ENCODE data around the gene MST1. TPM values are rescaled to one million over a fixed set of nuclear protein-coding genes. Genes with fewer than 3 reads are reported as not detected.

MST1 gene
- total RNA-seq, 1 donor from 2014 or later, result 2.7 TPM

DNA sequence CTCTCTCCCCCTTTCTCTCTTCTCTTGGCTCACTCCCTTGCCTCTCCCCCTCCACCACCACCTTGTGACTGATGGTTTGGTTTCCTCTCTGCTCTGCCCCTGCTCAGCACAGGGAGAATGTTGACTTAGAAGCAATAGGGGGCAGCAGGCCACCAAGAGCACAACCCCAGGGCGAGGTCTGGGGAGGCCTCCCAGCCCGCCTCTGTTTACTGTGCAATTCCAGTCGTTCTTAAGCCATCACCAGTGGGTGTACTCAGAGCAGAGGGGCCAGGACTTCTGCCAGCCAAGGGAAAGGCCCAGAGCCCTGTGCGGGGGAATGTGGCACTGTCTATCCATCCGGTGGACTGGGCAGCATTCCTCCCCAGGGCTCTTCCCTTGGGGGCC is 20.9 kb downstream of the MST1 start:
- no peak overlapping the region for H2AFZ ChIP-seq (replicated peaks)
- H4K20me1 ChIP-seq (ENCODE audit: low read depth), result peaks cover 11% of the 10 kb centered on the region
- H3K27ac ChIP-seq, result no peak overlapping the region
- H3K9ac ChIP-seq, result no peak overlapping the region
- no peaks in the 10 kb centered on the region for H3K27me3 ChIP-seq
- no peak for DNase-seq (ENCODE audit: low spot score)
- no peaks in the 10 kb centered on the region for H3K36me3 Mint-ChIP-seq
- no peak overlapping the region for H3K4me3 ChIP-seq
- H3K36me3 ChIP-seq, result no peaks in the 10 kb centered on the region
- H3K27ac Mint-ChIP-seq, result peak overlapping the region; percentile 1
- H3K27me3 Mint-ChIP-seq (ENCODE audit: insufficient read depth, low read depth), result peaks cover 6% of the 10 kb centered on the region
- peaks cover 31% of the 10 kb centered on the region for H3K4me1 Mint-ChIP-seq
- peaks cover 8% of the 10 kb centered on the region for H3K4me1 ChIP-seq
- no peaks in the 10 kb centered on the region for H3K9me3 ChIP-seq (ENCODE audit: low read depth)
- TF ChIP-seq, protein P1, sequence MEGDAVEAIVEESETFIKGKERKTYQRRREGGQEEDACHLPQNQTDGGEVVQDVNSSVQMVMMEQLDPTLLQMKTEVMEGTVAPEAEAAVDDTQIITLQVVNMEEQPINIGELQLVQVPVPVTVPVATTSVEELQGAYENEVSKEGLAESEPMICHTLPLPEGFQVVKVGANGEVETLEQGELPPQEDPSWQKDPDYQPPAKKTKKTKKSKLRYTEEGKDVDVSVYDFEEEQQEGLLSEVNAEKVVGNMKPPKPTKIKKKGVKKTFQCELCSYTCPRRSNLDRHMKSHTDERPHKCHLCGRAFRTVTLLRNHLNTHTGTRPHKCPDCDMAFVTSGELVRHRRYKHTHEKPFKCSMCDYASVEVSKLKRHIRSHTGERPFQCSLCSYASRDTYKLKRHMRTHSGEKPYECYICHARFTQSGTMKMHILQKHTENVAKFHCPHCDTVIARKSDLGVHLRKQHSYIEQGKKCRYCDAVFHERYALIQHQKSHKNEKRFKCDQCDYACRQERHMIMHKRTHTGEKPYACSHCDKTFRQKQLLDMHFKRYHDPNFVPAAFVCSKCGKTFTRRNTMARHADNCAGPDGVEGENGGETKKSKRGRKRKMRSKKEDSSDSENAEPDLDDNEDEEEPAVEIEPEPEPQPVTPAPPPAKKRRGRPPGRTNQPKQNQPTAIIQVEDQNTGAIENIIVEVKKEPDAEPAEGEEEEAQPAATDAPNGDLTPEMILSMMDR (IDR thresholded peaks at IDR 0.05), result no peak
- TF ChIP-seq EZH2phosphoT487 (IDR thresholded peaks at IDR 0.05) (no peak), EZH2 (IDR thresholded peaks at IDR 0.05) (no peak)
- no peaks in the 10 kb centered on the region for H3K9me3 Mint-ChIP-seq
- peaks cover 14% of the 10 kb centered on the region for H3F3A ChIP-seq (ENCODE audit: low read depth)
- H3K79me2 ChIP-seq (ENCODE audit: low read depth), result peaks cover 14% of the 10 kb centered on the region
- no peak overlapping the region for H3K4me2 ChIP-seq
- H3K4me3 Mint-ChIP-seq, result no peak overlapping the region

DNA sequence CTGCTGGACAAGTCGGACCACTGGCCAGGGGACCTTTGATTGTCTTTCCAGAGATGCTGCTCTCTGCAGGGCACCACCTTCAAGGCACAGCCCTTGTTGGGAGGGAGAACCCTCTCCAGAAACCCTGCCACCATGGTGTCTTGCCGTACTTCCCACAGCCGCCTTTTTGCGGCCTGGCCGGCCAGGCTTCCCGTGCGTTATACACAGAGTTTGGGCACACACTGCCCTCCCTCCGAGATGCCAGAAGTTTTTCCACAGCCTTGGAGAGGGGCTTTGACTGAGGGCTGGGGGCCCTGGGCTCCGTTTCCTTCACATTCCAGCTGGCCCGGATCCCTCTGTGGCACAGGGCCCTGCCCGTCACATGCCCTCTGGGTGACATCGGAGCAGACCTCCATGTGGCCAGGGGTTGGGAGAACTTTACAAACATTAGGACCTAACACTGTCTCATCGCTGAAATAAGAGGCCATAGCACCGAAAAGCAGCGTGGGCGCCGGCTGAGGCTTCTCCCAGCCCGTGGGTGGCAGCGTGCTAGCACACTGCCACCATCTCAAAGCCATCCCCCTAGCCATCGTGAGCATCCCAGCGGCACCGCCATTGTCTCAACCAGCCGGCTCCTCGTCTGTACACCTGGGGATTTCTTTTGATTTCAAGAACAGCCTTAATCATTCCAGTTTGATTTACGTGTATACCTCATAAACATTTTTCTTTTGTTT is 21.4 kb downstream of the MST1 start:
- Mint-ChIP-seq H3K36me3 (no peaks in the 10 kb centered on the region), H3K4me1 (peaks cover 28% of the 10 kb centered on the region), H3K4me3 (no peak overlapping the region), H3K27me3 (ENCODE audit: insufficient read depth, low read depth) (peaks cover 6% of the 10 kb centered on the region), H3K27ac (peak overlapping the region; percentile 1), H3K9me3 (no peaks in the 10 kb centered on the region)
- Histone ChIP-seq H3F3A (ENCODE audit: low read depth) (peaks cover 11% of the 10 kb centered on the region), H4K20me1 (ENCODE audit: low read depth) (peaks cover 11% of the 10 kb centered on the region), H3K79me2 (ENCODE audit: low read depth) (peaks cover 8% of the 10 kb centered on the region), H3K27me3 (no peaks in the 10 kb centered on the region), H3K36me3 (no peaks in the 10 kb centered on the region), H2AFZ (replicated peaks) (no peak overlapping the region), H3K27ac (no peak overlapping the region), H3K9ac (no peak overlapping the region), H3K9me3 (ENCODE audit: low read depth) (no peaks in the 10 kb centered on the region), H3K4me3 (no peak overlapping the region), H3K4me1 (peaks cover 4% of the 10 kb centered on the region), H3K4me2 (no peak overlapping the region)
- TF ChIP-seq EZH2phosphoT487 (IDR thresholded peaks at IDR 0.05) (no peak), EZH2 (IDR thresholded peaks at IDR 0.05) (no peak)
- TF ChIP-seq, protein P1 (IDR thresholded peaks at IDR 0.05), result no peak
- DNase-seq (ENCODE audit: low spot score), result no peak

DNA sequence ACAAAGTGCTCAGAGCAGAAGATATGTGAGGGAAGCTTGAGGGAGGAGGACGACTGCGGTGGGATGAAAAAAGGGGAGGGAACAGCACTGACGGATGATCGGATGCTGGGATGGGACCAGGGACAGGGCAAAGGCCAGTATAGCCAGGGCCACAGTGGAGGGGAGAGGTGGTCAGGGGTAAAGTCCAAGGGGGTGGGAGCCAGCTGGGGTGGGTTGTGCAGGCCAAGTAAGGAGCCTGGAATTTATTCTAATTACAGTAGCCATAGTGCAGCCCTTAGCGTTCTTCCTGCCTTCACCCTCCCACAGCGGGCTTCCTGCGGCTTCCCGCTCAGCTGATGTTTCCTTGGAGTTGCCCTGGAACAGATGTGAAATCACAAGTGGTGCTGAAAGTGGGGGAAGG is 22.7 kb downstream of the MST1 start:
- peaks cover 5% of the 10 kb centered on the region for H4K20me1 ChIP-seq (ENCODE audit: low read depth)
- Mint-ChIP-seq H3K27me3 (ENCODE audit: insufficient read depth, low read depth) (peaks cover 6% of the 10 kb centered on the region), H3K9me3 (no peaks in the 10 kb centered on the region), H3K4me1 (peaks cover 24% of the 10 kb centered on the region), H3K4me3 (no peak overlapping the region), H3K36me3 (no peaks in the 10 kb centered on the region), H3K27ac (peak overlapping the region; percentile 35)
- no peak for TF ChIP-seq EZH2 (IDR thresholded peaks at IDR 0.05)
- TF ChIP-seq, protein P1 (IDR thresholded peaks at IDR 0.05), result no peak
- TF ChIP-seq EZH2phosphoT487 (IDR thresholded peaks at IDR 0.05), result no peak
- H3K27ac ChIP-seq, result no peak overlapping the region
- DNase-seq (ENCODE audit: low spot score), result no peak
- no peak overlapping the region for H3K4me3 ChIP-seq
- H2AFZ ChIP-seq (replicated peaks), result no peak overlapping the region
- H3K27me3 ChIP-seq, result no peaks in the 10 kb centered on the region
- peaks cover 4% of the 10 kb centered on the region for H3F3A ChIP-seq (ENCODE audit: low read depth)
- H3K9ac ChIP-seq, result no peak overlapping the region
- peaks cover 4% of the 10 kb centered on the region for H3K4me1 ChIP-seq
- H3K4me2 ChIP-seq, result no peak overlapping the region
- H3K9me3 ChIP-seq (ENCODE audit: low read depth), result no peaks in the 10 kb centered on the region
- H3K79me2 ChIP-seq (ENCODE audit: low read depth), result no peaks in the 10 kb centered on the region
- H3K36me3 ChIP-seq, result no peaks in the 10 kb centered on the region
